GM10266 (cell line): ENCODE data around the gene POLR2C.

Experiments used
- DNase-seq: peaks from one replicate; pipeline ENCODE4 v3.0.0; 2012; ENCODE audit errors: extremely low spot score
- TF ChIP-seq, protein P1 (sequence below): IDR thresholded peaks from 2 replicates; pipeline ENCODE4 v1.5.1; 2012; ENCODE audit warnings: mild to moderate bottlenecking, low read depth; ENCODE audit not compliant: control insufficient read depth, insufficient read depth; ENCODE audit errors: missing control alignments

Gene POLR2C

DNA sequence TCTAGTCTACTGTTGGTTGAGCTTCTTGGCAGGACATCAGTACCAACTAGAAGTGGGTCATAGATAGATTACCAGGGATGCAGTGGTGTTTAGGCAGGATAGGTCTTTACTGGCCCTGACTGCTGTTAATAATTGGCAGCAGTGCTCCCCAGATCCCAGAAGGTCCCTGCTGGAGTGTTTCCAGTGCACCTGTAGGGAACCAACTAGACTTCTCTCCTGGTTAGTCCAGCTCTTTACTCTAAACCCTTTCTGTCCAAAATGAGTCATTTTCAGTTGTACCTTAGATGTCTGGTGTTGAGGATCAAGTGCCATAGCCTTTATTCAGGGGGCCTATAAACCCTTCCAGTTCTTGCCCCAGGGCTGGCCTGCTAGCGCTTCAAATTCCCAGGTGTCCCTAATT lies 8.7 kb downstream of the POLR2C start:
- TF ChIP-seq, protein P1, sequence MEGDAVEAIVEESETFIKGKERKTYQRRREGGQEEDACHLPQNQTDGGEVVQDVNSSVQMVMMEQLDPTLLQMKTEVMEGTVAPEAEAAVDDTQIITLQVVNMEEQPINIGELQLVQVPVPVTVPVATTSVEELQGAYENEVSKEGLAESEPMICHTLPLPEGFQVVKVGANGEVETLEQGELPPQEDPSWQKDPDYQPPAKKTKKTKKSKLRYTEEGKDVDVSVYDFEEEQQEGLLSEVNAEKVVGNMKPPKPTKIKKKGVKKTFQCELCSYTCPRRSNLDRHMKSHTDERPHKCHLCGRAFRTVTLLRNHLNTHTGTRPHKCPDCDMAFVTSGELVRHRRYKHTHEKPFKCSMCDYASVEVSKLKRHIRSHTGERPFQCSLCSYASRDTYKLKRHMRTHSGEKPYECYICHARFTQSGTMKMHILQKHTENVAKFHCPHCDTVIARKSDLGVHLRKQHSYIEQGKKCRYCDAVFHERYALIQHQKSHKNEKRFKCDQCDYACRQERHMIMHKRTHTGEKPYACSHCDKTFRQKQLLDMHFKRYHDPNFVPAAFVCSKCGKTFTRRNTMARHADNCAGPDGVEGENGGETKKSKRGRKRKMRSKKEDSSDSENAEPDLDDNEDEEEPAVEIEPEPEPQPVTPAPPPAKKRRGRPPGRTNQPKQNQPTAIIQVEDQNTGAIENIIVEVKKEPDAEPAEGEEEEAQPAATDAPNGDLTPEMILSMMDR: no peak
- DNase-seq: no peak

DNA sequence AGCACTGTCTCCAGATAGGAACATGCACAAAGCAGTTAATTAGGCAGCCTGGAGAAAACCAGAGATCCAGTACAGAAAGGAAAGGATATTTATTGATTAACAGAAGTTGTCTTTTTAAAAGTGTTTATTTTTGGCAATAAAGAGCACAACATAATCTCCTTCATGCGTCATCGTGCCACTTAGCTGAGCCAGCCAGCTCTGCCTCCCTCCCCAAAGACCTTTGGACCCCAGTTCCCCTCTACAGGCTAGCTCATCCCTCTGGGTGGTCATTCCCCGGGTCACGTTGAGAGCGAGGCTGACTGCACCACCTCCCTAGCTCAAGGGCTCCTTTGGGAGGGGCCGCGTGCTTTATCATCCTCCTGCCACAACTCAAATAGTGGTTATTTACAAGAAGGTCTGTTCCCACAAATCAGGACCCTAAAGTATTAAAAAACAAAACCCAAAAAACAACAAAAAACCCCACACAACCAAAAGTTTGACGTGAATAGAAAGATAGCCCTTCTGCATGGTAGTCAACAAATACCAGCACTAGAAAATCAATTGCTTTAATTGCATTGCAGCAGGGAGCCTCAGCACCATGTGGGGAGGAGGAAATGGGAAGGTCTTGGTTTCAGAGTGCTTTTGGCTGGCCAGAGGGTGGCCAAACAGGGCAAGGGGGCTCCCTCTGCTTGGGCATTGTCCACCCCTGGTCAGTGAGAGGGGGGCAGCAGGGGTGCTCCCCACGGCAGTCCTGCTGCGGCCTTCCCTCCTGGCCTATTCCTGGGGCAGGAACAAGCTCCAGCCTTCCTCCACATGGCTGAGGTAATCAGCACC lies 9.6 kb downstream of the POLR2C start:
- TF ChIP-seq, protein P1: no peak
- no peak for DNase-seq

DNA sequence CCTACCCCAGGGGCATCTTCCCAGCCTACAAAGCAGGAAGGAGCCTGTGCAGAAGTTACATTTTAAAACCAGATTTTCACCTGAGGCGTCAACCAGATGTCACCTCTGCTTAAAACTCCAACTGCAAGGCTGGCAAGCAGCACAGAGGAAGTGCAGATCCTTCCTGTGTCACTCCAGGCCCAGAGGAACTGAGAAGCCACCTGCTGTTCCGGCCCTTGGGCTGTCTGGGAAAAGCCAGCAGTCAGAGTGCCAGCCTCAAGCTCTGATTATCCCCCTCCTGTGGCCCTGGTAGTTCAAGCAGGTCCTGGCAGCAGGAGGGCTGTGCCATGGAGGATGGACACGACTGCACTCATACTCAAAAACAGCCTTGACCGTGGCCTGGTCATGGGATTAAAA lies 10.2 kb downstream of the POLR2C start:
- DNase-seq: no peak
- TF ChIP-seq, protein P1: no peak

DNA sequence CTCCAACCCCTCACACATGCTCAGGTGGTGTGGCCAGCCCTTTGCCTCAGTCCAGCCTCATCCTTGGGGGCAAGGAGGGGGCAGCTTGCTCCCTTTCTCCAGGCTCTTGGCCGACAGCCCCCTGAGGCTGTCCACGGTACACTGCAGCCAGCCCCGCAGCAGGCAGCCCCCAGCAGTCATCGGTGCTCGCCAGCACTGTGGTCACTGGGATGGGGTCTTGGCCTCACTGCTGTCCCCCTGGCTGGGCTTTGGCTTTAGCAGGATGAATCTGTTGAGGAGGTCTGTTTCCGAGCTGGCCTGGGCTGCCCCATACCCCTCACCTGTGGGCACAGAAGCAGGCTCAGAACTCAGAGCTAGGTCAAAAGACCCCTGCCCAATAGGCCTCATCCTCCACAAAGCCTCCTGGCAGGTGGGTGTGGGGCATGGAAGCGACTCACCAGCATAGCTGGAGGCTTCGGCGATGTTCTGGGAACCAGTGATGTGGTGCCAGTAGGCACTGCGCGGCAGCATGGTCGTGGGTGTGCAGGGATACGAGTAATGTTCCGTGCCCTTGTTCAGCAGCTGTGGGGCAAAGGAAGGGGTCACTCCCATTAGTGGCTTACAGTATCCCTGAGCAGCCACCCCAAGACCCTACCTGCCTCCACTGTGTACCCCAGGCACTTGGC lies 10.8 kb downstream of the POLR2C start:
- no peak for DNase-seq
- TF ChIP-seq, protein P1: no peak

DNA sequence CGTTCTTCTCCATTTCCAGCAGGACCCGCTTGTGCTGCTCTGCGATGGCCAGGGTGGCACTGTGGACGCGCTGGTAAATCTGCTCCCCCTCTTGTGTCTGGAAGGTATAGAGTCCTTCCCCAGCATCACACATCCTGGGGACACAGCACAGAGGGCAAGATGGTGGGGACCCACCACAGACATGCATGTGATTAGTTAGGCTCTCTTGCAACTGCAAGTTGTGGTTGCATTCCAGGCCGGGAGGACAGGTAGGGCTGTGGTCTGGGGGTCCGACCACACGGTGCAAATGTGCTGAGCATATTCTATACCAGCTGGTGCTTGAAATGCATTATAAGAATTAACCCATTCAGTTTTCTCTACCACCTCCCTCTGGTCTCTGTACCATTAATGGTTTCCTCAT lies 11.4 kb downstream of the POLR2C start:
- no peak for DNase-seq
- TF ChIP-seq, protein P1: no peak

DNA sequence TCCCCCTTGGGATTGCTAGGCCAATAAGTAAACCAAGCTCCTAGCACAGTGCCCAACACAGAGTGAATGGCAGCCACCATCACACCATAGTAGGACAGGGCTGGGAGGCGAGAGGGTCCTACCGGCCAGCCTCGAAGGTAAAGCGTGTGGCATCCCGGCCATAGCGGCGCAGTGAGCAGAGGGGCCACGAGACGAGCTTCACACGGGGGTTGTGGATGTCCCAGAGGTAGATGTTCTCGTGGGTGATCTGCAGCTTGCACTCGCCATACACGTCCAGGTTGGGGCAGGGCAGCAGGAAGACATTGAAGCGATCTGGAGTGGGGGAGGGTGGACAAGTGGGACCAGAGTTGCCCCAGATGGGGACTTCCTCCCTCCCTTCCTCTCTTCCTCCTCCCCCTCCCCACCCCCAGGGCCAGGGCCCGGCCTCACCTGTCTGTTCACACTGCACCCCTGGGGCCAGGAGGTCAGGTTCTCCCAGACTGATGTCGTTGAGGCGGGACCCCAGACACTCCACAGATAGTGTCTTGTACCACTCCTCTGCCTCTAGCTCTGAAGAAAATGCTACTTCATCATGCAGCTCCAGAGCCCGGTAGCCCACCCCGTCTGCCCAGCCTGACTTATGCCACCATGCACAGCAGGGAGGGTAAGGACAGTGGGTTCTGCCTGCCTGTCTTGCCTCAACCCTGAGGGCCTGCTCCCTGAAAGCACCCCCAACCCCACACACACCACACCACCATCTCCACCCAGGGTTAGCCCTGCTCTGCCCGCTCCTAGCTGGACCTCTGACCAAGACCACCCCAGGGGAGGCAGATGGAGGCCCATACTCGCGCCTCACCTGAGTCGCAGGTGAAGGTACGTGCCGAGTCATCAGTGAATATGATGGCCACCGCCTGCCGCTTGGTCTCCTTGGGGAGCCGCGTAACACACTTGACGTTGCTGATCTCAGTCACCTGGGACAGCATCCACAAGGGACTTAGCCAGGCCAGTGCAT lies 12.5 kb downstream of the POLR2C start:
- TF ChIP-seq, protein P1: no peak
- no peak for DNase-seq
